GM21528 (cell line): Measurements from ENCODE around the gene CADM4.
"Not testable (repeated sequence)": the region's sequence is repeated elsewhere in the genome, so short reads cannot be mapped to it uniquely, and the experiment has no call there.

ENCODE experiments used
- ATAC-seq: cut with Tn5 transposase; IDR thresholded peaks from one replicate; pipeline ENCODE4 v1.9.1; 2021; ENCODE audit warnings: mild to moderate bottlenecking, moderate library complexity; ENCODE audit not compliant: unreplicated experiment, low FRiP score

Gene CADM4

DNA sequence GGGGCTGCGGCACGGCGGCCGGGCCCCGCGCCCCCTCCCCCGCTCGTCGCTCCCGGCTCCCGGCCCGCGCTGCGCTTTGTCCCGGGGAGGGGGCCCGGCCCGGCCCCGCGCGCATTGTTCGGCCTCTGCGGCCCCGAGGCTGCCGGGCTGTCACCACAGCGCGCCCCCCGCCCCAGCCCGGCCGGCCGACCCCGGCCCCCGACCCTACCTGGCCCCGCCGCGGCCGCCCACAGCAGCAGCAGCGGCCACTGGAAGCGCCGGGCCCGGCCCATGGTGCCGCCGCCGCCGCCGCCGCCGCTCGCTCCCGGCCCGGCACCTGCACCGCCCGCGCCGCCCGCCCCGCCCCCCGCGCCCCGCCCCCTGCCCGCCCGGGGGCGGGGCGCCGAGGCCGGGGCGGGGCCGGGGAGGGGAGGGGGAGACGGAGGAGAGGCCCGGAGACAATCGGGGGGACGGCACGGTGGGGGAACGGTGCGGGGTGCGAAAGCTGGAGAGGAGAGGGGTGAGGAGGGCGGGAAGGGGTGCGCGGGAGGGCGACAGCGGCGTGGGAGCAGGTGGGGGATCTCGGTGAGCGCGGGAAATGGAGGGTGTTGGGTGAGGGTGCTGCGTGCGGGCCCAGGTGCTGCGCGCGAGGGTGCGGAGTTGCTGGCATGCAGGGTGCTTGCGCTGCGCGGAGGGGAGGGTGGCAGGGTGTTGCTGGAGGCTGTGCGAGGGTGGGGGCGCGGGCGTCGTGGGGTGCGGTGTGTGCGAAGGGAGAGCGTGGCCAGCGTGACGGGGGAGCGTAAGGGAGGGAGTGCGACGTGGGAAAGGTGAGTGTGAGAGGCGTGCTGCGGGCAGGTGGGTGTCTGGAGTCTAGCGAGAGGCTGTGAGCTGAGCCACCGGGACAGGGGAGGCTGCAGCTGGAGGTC lies at the start of gene CADM4:
CADM4 (minus strand) TSS at position 332 of the 905 bp plus-strand sequence; CDS start at position 272, 60 bp downstream.
- no peak for ATAC-seq

DNA sequence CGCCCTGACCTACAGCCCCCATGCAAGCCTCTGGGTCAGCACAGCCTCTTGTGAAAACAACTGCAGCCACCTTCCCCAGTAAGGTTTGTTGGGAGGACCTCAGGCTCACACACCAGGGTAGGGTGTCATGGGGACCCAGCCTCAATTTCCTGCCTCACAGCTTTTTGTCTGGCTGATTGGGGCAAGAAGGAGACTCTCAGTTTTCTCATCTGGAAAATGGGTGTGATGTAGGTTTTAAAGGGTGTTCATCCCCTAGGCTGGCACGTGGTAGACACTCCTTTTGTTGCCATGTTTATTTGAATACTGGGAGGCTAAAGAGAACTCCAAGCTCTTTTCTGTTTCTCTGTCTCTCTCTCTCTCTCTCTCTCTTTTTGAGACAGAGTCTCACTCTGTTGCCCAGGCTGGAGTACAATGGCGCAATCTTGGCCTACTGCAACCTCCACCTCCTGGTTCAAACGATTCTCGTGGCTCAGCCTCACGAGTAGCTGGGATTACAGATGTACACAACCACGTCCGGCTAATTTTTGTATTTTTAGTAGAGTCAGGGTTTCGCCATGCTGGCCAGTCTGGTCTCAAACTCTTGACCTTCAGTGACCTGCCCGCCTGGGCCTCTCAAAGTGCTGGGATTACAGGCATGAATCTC lies 48.5 kb upstream of the CADM4 start:
- ATAC-seq, result no peak

GRCh38 chr19:43687660-43687997 lies 48.0 kb upstream of the CADM4 start:
- ATAC-seq, result no peak

- ATAC-seq, result no peak
These were observed 44.7 kb upstream of the CADM4 start for GRCh38 chr19:43684326-43684725.

- no peak for ATAC-seq
These were observed 44.3 kb upstream of the CADM4 start for GRCh38 chr19:43683905-43684304.

- ATAC-seq, result no peak
These were observed 43.4 kb upstream of the CADM4 start for GRCh38 chr19:43682824-43683661.

DNA sequence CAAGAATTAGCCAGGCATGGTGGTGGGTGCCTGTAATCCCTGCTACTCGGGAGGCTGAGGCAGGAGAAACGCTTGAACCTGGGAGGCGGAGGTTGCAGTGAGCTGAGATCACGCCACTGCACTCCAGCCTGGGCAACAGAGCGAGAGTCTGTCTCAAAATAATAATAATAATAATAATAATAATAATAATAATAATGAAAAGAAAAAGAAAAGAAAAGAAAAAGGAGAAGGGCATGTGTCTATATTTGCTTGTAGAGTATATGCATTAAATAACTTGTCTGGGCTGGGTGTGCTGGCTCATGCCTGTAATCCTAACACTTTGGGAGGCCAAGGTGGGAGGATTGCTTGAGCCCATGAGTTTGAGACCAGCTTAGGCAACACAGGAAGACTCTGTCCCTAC lies 42.6 kb upstream of the CADM4 start:
- not testable (repeated sequence) for ATAC-seq

GRCh38 chr19:43681821-43682220 lies 42.2 kb upstream of the CADM4 start:
- no peak for ATAC-seq

DNA sequence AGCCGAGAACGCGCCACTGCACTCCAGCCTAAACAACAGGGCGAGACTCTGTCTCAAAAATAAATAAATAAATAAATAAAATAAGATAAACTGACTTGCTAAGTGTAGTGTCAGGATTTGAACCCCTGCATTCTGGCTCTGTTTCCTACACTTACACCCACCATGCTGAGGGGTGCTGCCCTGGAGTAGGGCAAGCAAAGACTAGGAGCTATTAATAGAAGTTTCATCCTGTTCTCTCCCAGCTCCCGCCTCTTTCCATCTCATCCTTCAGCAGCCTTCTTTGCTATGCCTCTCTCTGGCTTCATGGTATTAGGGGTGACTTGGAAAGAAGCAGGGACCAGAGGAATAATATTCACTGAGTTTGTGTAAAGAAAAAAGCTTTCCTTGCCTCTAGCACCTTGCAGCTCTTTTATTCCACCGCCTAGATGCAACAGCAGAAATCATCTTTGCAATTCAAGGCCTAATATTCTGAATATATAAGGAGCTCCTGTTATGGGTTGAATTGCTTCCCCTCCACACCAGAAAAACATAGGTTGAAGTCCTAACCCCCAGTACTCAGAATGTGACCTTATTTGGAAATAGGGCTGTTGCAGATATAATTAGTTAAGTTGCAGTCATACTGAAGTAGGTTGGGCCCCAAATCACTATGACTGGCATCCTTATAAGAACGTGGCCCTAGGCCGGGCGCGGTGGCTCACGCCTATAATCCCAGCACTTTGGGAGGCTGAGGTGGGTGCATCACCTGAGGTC lies 39.0 kb upstream of the CADM4 start:
- ATAC-seq, result no peak

GRCh38 chr19:43675906-43676305 lies 36.3 kb upstream of the CADM4 start:
- ATAC-seq, result no peak

DNA sequence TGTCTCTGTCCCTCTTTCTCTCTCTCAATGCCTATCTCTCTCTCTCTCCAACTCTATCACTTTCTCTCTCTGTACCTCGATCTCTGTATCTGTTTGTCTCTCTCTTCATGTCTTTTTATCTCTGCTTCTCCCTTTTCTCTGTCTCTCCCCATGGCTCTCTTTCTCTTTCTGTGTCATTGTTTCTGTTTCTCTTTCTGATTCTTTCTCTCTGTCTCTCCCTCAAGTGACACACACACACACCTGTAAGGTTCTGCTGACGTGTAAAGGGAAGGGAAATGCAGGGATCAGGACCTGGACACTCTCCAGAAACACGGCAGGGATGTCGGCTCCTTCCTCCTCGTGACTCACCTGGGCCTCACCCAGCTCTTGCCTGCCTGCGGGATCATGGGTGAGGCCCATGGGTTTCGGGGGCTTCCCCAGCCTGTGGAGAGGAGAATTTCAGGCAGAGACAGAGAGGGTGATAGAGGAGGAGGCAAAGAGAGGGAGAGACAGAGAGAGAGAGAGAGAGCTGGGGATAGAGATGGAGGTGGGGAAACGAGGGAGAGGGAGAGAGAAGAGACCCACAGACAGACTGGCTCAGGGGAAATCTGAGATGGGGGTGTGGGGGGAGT lies 35.7 kb upstream of the CADM4 start:
- no peak for ATAC-seq

GRCh38 chr19:43674596-43674995 lies 34.9 kb upstream of the CADM4 start:
- ATAC-seq, result no peak

GRCh38 chr19:43674183-43674582 lies 34.5 kb upstream of the CADM4 start:
- no peak for ATAC-seq

- no peak for ATAC-seq
These were observed 34.0 kb upstream of the CADM4 start for GRCh38 chr19:43673637-43674036.

DNA sequence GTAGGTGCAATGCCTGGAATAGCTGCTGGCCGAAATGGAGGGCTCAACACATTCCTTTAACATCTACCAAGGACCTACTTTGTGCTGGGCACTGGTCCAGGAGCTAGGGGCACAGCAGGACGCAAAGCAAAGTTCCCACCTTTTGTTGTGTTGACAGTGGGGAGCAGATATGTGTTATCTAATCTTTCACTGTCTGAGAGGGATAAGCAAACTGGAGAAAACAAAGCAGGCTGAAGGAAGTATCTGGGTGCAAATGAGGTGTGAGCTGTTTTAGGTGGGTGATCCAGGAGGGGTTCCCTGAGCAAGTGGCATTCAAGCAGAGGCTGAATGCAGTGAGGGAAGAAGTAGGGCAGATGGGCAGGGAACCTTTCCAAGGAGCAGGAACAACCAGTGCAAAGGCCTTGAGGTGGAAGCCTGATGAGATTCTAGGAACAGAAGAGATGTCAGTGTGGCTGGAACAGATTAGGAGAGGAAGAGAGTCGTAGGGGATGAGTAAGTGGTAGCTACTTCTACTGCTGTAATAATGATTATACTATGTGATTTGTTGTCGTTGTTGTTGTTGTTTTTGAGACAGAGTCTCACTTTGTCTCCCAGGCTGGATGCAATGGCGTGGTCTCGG lies 32.5 kb upstream of the CADM4 start:
- no peak for ATAC-seq

GRCh38 chr19:43668406-43669109 lies 28.9 kb upstream of the CADM4 start:
- ATAC-seq, result peak; percentile 90

GRCh38 chr19:43667876-43668405 lies 28.3 kb upstream of the CADM4 start:
- ATAC-seq, result no peak

- no peak for ATAC-seq
These were observed 27.7 kb upstream of the CADM4 start for GRCh38 chr19:43667126-43667875.
